GM23338 (cell line): ENCODE data around the gene FOXE3. TPM values are rescaled to one million over a fixed set of nuclear protein-coding genes. Genes with fewer than 3 reads are reported as not detected.
A peak's percentile ranks its signal among the peaks of the same experiment; 100 is the strongest.

Experiments
- ATAC-seq: fragments of 200-7000 bp; cut with Tn5 transposase; 3 replicates; pipeline ENCODE4 v1.9.1; 2020
- DNase-seq: peaks from one replicate; pipeline ENCODE4 v3.0.0-alpha.2; 2015; ENCODE audit warnings: low spot score
- H2AFZ ChIP-seq: fragments of 200-600 bp; sonication (generic); 2 replicates; pipeline ENCODE4 v1.8.0; 2016; ENCODE audit warnings: antibody characterized with exemption, mild to moderate bottlenecking, moderate library complexity
- H3F3A ChIP-seq: fragments of 200-600 bp; sonication (generic); replicated peaks from 2 replicates; pipeline ENCODE4 v1.8.0; 2017; ENCODE audit warnings: antibody characterized with exemption, mixed run types, low read depth
- H3K27ac ChIP-seq: fragments of 200-600 bp; sonication (generic); 2 replicates; pipeline ENCODE4 v1.6.1; 2016; ENCODE audit warnings: low read depth
- H3K27me3 ChIP-seq: fragments of 200-600 bp; sonication (generic); 2 replicates; pipeline ENCODE4 v1.8.0; 2016; ENCODE audit warnings: mild to moderate bottlenecking, mixed run types, moderate library complexity; ENCODE audit not compliant: insufficient read depth
- H3K36me3 ChIP-seq: fragments of 200-600 bp; sonication (generic); 2 replicates; pipeline ENCODE4 v1.8.0; 2016; ENCODE audit warnings: mild to moderate bottlenecking; ENCODE audit not compliant: insufficient read depth
- H3K4me1 ChIP-seq: fragments of 200-600 bp; sonication (generic); 2 replicates; pipeline ENCODE4 v1.8.0; 2016; ENCODE audit warnings: mild to moderate bottlenecking, moderate library complexity; ENCODE audit not compliant: insufficient read depth
- H3K4me2 ChIP-seq: fragments of 200-600 bp; sonication (generic); 2 replicates; pipeline ENCODE4 v1.7.1; 2017; ENCODE audit warnings: mixed run types
- H3K4me3 ChIP-seq: fragments of 200-600 bp; sonication (generic); 2 replicates; pipeline ENCODE4 v1.6.1; 2016; ENCODE audit warnings: mixed run types
- H3K79me2 ChIP-seq: fragments of 200-600 bp; sonication (generic); replicated peaks from 2 replicates; pipeline ENCODE4 v1.8.0; 2017; ENCODE audit warnings: mild to moderate bottlenecking; ENCODE audit not compliant: insufficient read depth
- H3K9me2 ChIP-seq: fragments of 200-600 bp; sonication (generic); 2 replicates; pipeline ENCODE4 v1.8.0; 2017; ENCODE audit not compliant: insufficient read depth
- H4K20me1 ChIP-seq: fragments of 200-600 bp; sonication (generic); replicated peaks from 2 replicates; pipeline ENCODE4 v1.8.0; 2017; ENCODE audit warnings: mild to moderate bottlenecking; ENCODE audit not compliant: insufficient read depth
- H3K27ac Mint-ChIP-seq: 2 replicates; pipeline ENCODE4 v1.8.0; 2020; ENCODE audit warnings: inconsistent platforms, mild to moderate bottlenecking, moderate library complexity, mixed read lengths
- H3K27me3 Mint-ChIP-seq: 3 replicates; pipeline ENCODE4 v1.8.0; 2022; ENCODE audit warnings: low read depth, mild to moderate bottlenecking, moderate library complexity, mixed read lengths, inconsistent platforms; ENCODE audit not compliant: insufficient read depth, poor library complexity
- H3K36me3 Mint-ChIP-seq: 3 replicates; pipeline ENCODE4 v1.8.0; 2021; ENCODE audit warnings: low read depth, mild to moderate bottlenecking, inconsistent platforms, moderate library complexity, mixed read lengths
- H3K4me1 Mint-ChIP-seq: 3 replicates; pipeline ENCODE4 v1.8.0; 2020; ENCODE audit warnings: mild to moderate bottlenecking, inconsistent platforms, mixed read lengths
- H3K4me3 Mint-ChIP-seq: 3 replicates; pipeline ENCODE4 v1.8.0; 2021; ENCODE audit warnings: moderate library complexity, mild to moderate bottlenecking, inconsistent platforms, mixed read lengths
- H3K9me3 Mint-ChIP-seq: 3 replicates; pipeline ENCODE4 v1.8.0; 2020; ENCODE audit warnings: moderate library complexity, mild to moderate bottlenecking, inconsistent platforms, mixed read lengths
- EZH2 ChIP-seq: fragments of 200-600 bp; sonication (generic); IDR thresholded peaks from one replicate; pipeline ENCODE4 v1.8.0; 2017; ENCODE audit warnings: antibody characterized with exemption, mild to moderate bottlenecking, low read depth; ENCODE audit not compliant: unreplicated experiment
- EZH2phosphoT487 ChIP-seq: fragments of 200-600 bp; sonication (generic); IDR thresholded peaks from one replicate; pipeline ENCODE4 v1.8.1; 2018; ENCODE audit warnings: antibody characterized with exemption; ENCODE audit not compliant: unreplicated experiment
- NANOG ChIP-seq: IDR thresholded peaks from 2 replicates; pipeline ENCODE4 v1.6.1; 2016; ENCODE audit warnings: antibody characterized with exemption, borderline replicate concordance
- ZNF114 ChIP-seq: fragments of 250-450 bp; sonication (Bioruptor Pico); IDR thresholded peaks from 2 replicates; pipeline ENCODE4 v1.5.0; 2020; ENCODE audit warnings: mild to moderate bottlenecking, moderate library complexity
- ZNF331 ChIP-seq: fragments of 250-450 bp; sonication (Bioruptor Pico); IDR thresholded peaks from 2 replicates; pipeline ENCODE4 v1.5.0; 2020; ENCODE audit warnings: low read depth, mild to moderate bottlenecking, moderate library complexity
- polyA plus RNA-seq: library from polyadenylated mRNA; unstranded; fragments of >200 nt; fragmentation: Nextera tagmentation; extraction: Ambion mirVana; gene quantifications from 2 replicates; pipeline ENCODE4 v1.2.1, GENCODE V29; 2016
- total RNA-seq: library from RNA; depleted of rRNA; stranded (reverse); fragments of >200 nt; shearing (Covaris generic); gene quantifications from 2 replicates; pipeline ENCODE4 v1.2.3, GENCODE V29; 2014
- TF ChIP-seq, protein P1 (sequence below): fragments of 250-450 bp; sonication (Bioruptor Pico); IDR thresholded peaks from 2 replicates; pipeline ENCODE4 v1.5.0; 2020; ENCODE audit warnings: mild to moderate bottlenecking, moderate library complexity

The FOXE3 gene
- total and polyA plus RNA-seq, 2 experiments from 2014 or later: not detected

DNA sequence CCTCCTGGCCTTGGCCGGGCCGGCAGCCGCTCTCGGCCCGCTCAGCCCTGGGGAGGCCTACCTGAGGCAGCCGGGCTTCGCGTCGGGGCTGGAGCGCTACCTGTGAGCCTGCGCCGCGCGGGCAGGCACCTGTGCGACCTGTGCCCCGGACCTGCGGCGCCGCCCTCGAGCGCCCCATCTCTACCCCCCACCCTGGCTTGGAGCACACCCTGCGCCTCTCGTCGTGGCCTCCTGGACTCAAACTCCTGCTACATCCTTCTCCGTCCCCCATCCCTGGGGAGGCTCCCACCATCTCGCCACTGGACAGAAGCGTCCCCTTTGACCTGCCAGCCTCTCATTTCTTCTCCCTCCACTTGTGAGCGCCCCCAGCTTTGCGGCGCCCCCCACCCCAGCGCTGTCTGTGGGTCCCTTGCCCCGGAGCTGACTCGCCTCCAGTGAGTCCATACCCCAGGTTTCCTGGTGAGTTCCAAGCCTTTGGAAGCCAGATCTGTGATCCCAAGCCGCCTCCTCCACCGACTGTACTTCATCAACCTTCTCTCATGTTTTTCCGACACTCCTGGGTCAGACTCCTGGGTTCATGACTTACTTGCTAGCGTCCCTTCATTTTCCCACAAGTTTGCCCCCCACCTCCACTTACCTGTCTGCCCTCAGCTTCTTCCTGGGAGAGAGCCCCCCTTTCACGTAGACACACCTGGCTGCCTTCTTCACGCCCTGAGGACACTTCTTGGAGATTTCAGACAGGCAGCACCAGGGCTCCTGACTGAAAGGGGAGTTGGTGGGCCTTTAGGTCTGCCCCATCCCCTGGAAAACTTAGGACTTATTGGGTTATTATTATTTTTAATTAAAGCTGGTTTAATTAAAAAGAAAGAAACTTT, 1.3 kb downstream of the FOXE3 start:
- no peaks in the 10 kb centered on the region for H3K9me2 ChIP-seq
- peak overlapping the region; percentile 56 for H3K4me3 ChIP-seq
- 0 out of 2 replicates have a peak overlapping the region, but pooled peaks have one; percentile 59 for H2AFZ ChIP-seq

DNA sequence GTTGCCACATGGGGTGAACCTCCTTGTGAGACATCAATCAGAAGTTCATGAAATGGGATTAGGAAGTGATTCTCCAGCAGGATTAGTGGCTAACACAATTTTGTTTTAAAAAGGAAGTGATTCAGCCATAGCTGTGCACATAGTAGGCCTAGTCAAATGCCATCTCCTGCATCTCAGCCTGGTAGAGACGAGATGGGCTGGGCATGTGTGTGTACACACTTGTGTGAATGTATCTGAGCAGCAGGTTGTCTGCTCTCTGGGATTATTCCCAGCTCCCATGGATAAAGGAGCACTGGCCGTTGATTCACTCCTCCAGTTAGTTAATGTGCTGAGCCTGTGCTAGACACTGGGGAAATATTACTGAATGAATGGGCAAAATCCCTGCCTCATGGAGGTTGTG, 2.0 kb downstream of the FOXE3 start:
- H4K20me1 ChIP-seq: no peaks in the 10 kb centered on the region
- no peak overlapping the region for H3K27ac ChIP-seq
- no peak overlapping the region for H3K4me3 ChIP-seq
- TF ChIP-seq NANOG (no peak), ZNF331 (CRISPR knock-in tag) (no peak), EZH2phosphoT487 (no peak), EZH2 (peak; percentile 7)
- TF ChIP-seq, protein P1, sequence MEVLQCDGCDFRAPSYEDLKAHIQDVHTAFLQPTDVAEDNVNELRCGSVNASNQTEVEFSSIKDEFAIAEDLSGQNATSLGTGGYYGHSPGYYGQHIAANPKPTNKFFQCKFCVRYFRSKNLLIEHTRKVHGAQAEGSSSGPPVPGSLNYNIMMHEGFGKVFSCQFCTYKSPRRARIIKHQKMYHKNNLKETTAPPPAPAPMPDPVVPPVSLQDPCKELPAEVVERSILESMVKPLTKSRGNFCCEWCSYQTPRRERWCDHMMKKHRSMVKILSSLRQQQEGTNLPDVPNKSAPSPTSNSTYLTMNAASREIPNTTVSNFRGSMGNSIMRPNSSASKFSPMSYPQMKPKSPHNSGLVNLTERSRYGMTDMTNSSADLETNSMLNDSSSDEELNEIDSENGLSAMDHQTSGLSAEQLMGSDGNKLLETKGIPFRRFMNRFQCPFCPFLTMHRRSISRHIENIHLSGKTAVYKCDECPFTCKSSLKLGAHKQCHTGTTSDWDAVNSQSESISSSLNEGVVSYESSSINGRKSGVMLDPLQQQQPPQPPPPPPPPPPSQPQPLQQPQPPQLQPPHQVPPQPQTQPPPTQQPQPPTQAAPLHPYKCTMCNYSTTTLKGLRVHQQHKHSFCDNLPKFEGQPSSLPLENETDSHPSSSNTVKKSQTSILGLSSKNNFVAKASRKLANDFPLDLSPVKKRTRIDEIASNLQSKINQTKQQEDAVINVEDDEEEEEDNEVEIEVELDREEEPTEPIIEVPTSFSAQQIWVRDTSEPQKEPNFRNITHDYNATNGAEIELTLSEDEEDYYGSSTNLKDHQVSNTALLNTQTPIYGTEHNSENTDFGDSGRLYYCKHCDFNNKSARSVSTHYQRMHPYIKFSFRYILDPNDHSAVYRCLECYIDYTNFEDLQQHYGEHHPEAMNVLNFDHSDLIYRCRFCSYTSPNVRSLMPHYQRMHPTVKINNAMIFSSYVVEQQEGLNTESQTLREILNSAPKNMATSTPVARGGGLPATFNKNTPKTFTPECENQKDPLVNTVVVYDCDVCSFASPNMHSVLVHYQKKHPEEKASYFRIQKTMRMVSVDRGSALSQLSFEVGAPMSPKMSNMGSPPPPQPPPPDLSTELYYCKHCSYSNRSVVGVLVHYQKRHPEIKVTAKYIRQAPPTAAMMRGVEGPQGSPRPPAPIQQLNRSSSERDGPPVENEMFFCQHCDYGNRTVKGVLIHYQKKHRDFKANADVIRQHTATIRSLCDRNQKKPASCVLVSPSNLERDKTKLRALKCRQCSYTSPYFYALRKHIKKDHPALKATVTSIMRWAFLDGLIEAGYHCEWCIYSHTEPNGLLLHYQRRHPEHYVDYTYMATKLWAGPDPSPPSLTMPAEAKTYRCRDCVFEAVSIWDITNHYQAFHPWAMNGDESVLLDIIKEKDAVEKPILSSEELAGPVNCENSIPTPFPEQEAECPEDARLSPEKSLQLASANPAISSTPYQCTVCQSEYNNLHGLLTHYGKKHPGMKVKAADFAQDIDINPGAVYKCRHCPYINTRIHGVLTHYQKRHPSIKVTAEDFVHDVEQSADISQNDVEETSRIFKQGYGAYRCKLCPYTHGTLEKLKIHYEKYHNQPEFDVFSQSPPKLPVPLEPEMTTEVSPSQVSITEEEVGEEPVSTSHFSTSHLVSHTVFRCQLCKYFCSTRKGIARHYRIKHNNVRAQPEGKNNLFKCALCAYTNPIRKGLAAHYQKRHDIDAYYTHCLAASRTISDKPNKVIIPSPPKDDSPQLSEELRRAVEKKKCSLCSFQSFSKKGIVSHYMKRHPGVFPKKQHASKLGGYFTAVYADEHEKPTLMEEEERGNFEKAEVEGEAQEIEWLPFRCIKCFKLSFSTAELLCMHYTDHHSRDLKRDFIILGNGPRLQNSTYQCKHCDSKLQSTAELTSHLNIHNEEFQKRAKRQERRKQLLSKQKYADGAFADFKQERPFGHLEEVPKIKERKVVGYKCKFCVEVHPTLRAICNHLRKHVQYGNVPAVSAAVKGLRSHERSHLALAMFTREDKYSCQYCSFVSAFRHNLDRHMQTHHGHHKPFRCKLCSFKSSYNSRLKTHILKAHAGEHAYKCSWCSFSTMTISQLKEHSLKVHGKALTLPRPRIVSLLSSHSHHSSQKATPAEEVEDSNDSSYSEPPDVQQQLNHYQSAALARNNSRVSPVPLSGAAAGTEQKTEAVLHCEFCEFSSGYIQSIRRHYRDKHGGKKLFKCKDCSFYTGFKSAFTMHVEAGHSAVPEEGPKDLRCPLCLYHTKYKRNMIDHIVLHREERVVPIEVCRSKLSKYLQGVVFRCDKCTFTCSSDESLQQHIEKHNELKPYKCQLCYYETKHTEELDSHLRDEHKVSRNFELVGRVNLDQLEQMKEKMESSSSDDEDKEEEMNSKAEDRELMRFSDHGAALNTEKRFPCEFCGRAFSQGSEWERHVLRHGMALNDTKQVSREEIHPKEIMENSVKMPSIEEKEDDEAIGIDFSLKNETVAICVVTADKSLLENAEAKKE (CRISPR knock-in tag): no peak
- no peak overlapping the region for H2AFZ ChIP-seq
- Mint-ChIP-seq H3K36me3 (peaks cover 6% of the 10 kb centered on the region; the same call in 1 of the 3 replicates), H3K27me3 (peaks cover 72% of the 10 kb centered on the region), H3K9me3 (no peaks in the 10 kb centered on the region; the same call in 1 of the 3 replicates), H3K27ac (no peak overlapping the region), H3K4me1 (peaks cover 11% of the 10 kb centered on the region), H3K4me3 (no peak overlapping the region)
- H3F3A ChIP-seq: no peaks in the 10 kb centered on the region
- no peaks in the 10 kb centered on the region for H3K36me3 ChIP-seq
- DNase-seq (no peak), ATAC-seq (no peak)
- peaks cover 99% of the 10 kb centered on the region for H3K27me3 ChIP-seq
- no peak overlapping the region for H3K4me2 ChIP-seq
- no peaks in the 10 kb centered on the region; the same call in 1 of the 2 replicates for H3K4me1 ChIP-seq
- no peaks in the 10 kb centered on the region for H3K79me2 ChIP-seq
- H3K9me2 ChIP-seq: no peaks in the 10 kb centered on the region

More for the DNA sequence above, 1.3 kb downstream of the FOXE3 start:
- H3K27ac ChIP-seq: no peak overlapping the region
- H3K36me3 ChIP-seq: no peaks in the 10 kb centered on the region
- TF ChIP-seq ZNF114 (CRISPR knock-in tag) (no peak), EZH2 (peak; percentile 90), EZH2phosphoT487 (peak; percentile 88)
- H3K4me1 ChIP-seq: no peaks in the 10 kb centered on the region; the same call in 1 of the 2 replicates
- H3F3A ChIP-seq: no peaks in the 10 kb centered on the region
- H3K4me3 Mint-ChIP-seq: peak overlapping the region; percentile 69
- H3K9me3 Mint-ChIP-seq: no peaks in the 10 kb centered on the region; the same call in 1 of the 3 replicates
- no peaks in the 10 kb centered on the region for H4K20me1 ChIP-seq
- no peaks in the 10 kb centered on the region for H3K79me2 ChIP-seq
- H3K4me1 Mint-ChIP-seq: peaks cover 11% of the 10 kb centered on the region
- ATAC-seq (peak; percentile 60), DNase-seq (peak; percentile 57)
- H3K27me3 ChIP-seq: peaks cover 95% of the 10 kb centered on the region
- H3K36me3 Mint-ChIP-seq: peaks cover 6% of the 10 kb centered on the region; the same call in 1 of the 3 replicates
- peaks cover 71% of the 10 kb centered on the region for H3K27me3 Mint-ChIP-seq
- H3K4me2 ChIP-seq: peak overlapping the region; percentile 72
- no peak overlapping the region for H3K27ac Mint-ChIP-seq
